Brain microvascular endothelial cell (primary cell): ENCODE measurements around the gene SMAD1.

ENCODE experiments used
- DNase-seq: peaks from one replicate; pipeline ENCODE4 v3.0.0-alpha.2; 2020
- H3K27ac ChIP-seq: fragments of 250-450 bp; sonication (Bioruptor Pico); 2 replicates; pipeline ENCODE4 v1.5.1; 2020; ENCODE audit warnings: mild to moderate bottlenecking, moderate library complexity
- H3K27me3 ChIP-seq: fragments of 250-450 bp; sonication (Bioruptor Pico); replicated peaks from 2 replicates; pipeline ENCODE4 v1.5.1; 2020; ENCODE audit warnings: mild to moderate bottlenecking
- H3K36me3 ChIP-seq: fragments of 250-450 bp; sonication (Bioruptor Pico); replicated peaks from 2 replicates; pipeline ENCODE4 v1.5.1; 2020; ENCODE audit warnings: mild to moderate bottlenecking
- H3K4me3 ChIP-seq: 2 replicates; pipeline ENCODE4 v1.5.1; 2011; ENCODE audit warnings: low read depth, mild to moderate bottlenecking, control low read depth, low read length, moderate library complexity
- CTCF ChIP-seq: IDR thresholded peaks from 2 replicates; pipeline ENCODE4 v1.5.1; 2011; ENCODE audit warnings: low read depth, mild to moderate bottlenecking, moderate library complexity, low read length, control low read depth, inconsistent platforms; ENCODE audit errors: missing control alignments
- in situ Hi-C: cut with HindIII; loops from 2 replicates; pipeline ENCODE4 v1.10.0; 2017; ENCODE audit warnings: low sequenced_read_pairs, low pct_ligation_motif_present

The SMAD1 gene

GRCh38 chr4:145521282-145521681, 39.6 kb downstream of the SMAD1 start:
- Histone ChIP-seq H3K27me3 (no peaks in the 10 kb centered on the region), H3K4me3 (no peak overlapping the region), H3K27ac (no peak overlapping the region), H3K36me3 (no peaks in the 10 kb centered on the region)
- DNase-seq, result no peak
- in situ Hi-C loops, result no loop called here
- TF ChIP-seq CTCF, result no peak

GRCh38 chr4:145523117-145523516, 41.5 kb downstream of the SMAD1 start:
- in situ Hi-C loops, result no loop called here
- TF ChIP-seq CTCF, result no peak
- Histone ChIP-seq H3K4me3 (no peak overlapping the region), H3K27ac (no peak overlapping the region), H3K36me3 (no peaks in the 10 kb centered on the region), H3K27me3 (no peaks in the 10 kb centered on the region)
- DNase-seq, result no peak

DNA sequence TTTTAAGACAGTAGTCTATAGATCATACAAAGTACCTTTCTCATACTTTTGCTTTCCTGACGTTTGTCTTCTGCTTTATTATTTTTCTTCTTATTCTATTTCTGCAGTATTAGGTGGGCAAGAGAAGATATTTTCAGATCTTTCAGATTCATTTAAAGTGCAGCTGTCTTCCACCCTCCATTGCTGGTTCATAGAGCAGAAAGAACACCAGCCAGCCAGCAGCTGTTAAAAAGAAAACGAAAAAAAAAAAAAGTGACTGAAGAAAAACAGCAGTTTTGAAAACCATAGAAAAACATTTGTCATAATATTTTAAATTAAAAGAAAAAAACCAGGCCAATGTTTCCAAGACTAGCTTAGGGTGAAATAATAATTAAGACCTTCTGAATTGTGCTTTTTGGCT, 42.9 kb downstream of the SMAD1 start:
- in situ Hi-C loops, result no loop called here
- DNase-seq, result no peak
- Histone ChIP-seq H3K4me3 (no peak overlapping the region), H3K27ac (no peak overlapping the region), H3K27me3 (no peaks in the 10 kb centered on the region), H3K36me3 (no peaks in the 10 kb centered on the region)
- TF ChIP-seq CTCF, result no peak

DNA sequence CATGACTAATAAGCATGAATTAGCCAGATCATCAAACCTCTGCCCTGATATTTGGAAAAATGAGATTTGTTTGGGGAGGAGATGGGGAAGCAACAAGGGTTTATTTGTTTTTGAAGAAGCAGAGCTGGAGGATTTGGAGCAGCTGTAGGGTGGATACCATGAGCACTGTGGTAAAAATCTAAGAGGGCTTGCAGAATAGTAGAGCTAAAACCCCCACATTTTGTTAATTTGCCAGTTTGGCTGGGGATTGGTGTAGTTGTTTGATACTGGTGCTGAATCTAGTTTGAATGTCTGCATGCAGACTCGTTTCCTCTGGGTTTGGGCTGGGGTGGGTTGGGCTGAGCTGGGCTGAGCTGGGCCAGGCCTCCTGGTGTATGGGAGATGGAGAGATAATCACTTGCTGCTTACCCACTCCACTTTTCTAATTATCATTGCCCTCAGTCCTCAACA, 43.7 kb downstream of the SMAD1 start:
- no peak for DNase-seq
- no peak for TF ChIP-seq CTCF
- in situ Hi-C loops, result no loop called here

GRCh38 chr4:145527773-145528172, 46.1 kb downstream of the SMAD1 start:
- Histone ChIP-seq H3K27ac (no peak overlapping the region), H3K4me3 (no peak overlapping the region), H3K36me3 (no peaks in the 10 kb centered on the region), H3K27me3 (no peaks in the 10 kb centered on the region)
- DNase-seq, result no peak
- TF ChIP-seq CTCF, result no peak
- in situ Hi-C loops, result no loop called here

More for the DNA sequence above, 43.7 kb downstream of the SMAD1 start:
- no peak overlapping the region for H3K4me3 ChIP-seq
- H3K27ac ChIP-seq, result no peak overlapping the region
- no peaks in the 10 kb centered on the region for H3K27me3 ChIP-seq
- H3K36me3 ChIP-seq, result no peaks in the 10 kb centered on the region

- H3K27me3 ChIP-seq, result no peaks in the 10 kb centered on the region
- no peak for TF ChIP-seq CTCF
- no peak for DNase-seq
- in situ Hi-C loops, result no loop called here
- H3K36me3 ChIP-seq, result no peaks in the 10 kb centered on the region
- no peak overlapping the region for H3K27ac ChIP-seq
- H3K4me3 ChIP-seq, result no peak overlapping the region
Measured at GRCh38 chr4:145528601-145529000, 46.9 kb downstream of the SMAD1 start.
